HEK293T (cell line): ENCODE measurements around the gene NOS3.
A peak's percentile ranks its signal among the peaks of the same experiment; 100 is the strongest.
"Not testable (repeated sequence)": the region's sequence is repeated elsewhere in the genome, so short reads cannot be mapped to it uniquely, and the experiment has no call there.

Experiments
- CTCF ChIA-PET: fragments of 350-600 bp; formaldehyde crosslinking; extraction: SDS; loops from one replicate; lab custom pipeline; 2021; ENCODE audit warnings: antibody characterized with exemption, inconsistent platforms; lab: Yijun Ruan, JAX
- POLR2A ChIA-PET: fragments of 350-600 bp; formaldehyde crosslinking; extraction: SDS; loops from one replicate; lab custom pipeline; 2020; ENCODE audit warnings: antibody characterized with exemption, inconsistent platforms; lab: Yijun Ruan, JAX
- DNase-seq: peaks from one replicate; pipeline ENCODE4 v3.0.0; 2012; ENCODE audit warnings: mixed read lengths; ENCODE audit errors: extremely low spot score
- ARNT ChIP-seq: fragments of 450-650 bp; IDR thresholded peaks from 2 replicates; pipeline ENCODE4 v1.6.1; 2017; ENCODE audit warnings: mild to moderate bottlenecking
- BHLHE40 ChIP-seq: fragments of 450-650 bp; IDR thresholded peaks from 2 replicates; pipeline ENCODE4 v1.6.1; 2016; ENCODE audit warnings: mild to moderate bottlenecking, moderate library complexity, borderline replicate concordance
- CTBP1 ChIP-seq: fragments of 450-650 bp; IDR thresholded peaks from 2 replicates; pipeline ENCODE4 v1.6.1; 2016; ENCODE audit warnings: borderline replicate concordance
- ELF4 ChIP-seq: fragments of 450-650 bp; IDR thresholded peaks from 2 replicates; pipeline ENCODE4 v1.6.1; 2017; ENCODE audit warnings: antibody characterized with exemption
- FOXA1 ChIP-seq: fragments of 450-650 bp; IDR thresholded peaks from 2 replicates; pipeline ENCODE4 v1.6.1; 2016; ENCODE audit warnings: mild to moderate bottlenecking
- FOXK2 ChIP-seq: fragments of 450-650 bp; IDR thresholded peaks from 2 replicates; pipeline ENCODE4 v1.6.1; 2016; ENCODE audit warnings: mild to moderate bottlenecking
- FOXM1 ChIP-seq: fragments of 450-650 bp; IDR thresholded peaks from 2 replicates; pipeline ENCODE4 v1.6.1; 2017; ENCODE audit warnings: mild to moderate bottlenecking, borderline replicate concordance
- HDGF ChIP-seq: fragments of 450-650 bp; IDR thresholded peaks from 2 replicates; pipeline ENCODE4 v1.6.1; 2017; ENCODE audit warnings: antibody characterized with exemption, borderline replicate concordance
- L3MBTL2 ChIP-seq: fragments of 450-650 bp; conservative IDR thresholded peaks from 2 replicates; pipeline ENCODE4 v1.6.1; 2016; ENCODE audit warnings: mild to moderate bottlenecking
- LEF1 ChIP-seq: fragments of 450-650 bp; IDR thresholded peaks from 2 replicates; pipeline ENCODE4 v1.6.1; 2017; ENCODE audit warnings: mild to moderate bottlenecking, borderline replicate concordance
- NFRKB ChIP-seq: fragments of 450-650 bp; IDR thresholded peaks from 2 replicates; pipeline ENCODE4 v1.6.1; 2016; ENCODE audit warnings: mild to moderate bottlenecking, moderate library complexity
- PKNOX1 ChIP-seq: fragments of 450-650 bp; IDR thresholded peaks from 2 replicates; pipeline ENCODE4 v1.6.1; 2016
- SP1 ChIP-seq: fragments of 450-650 bp; IDR thresholded peaks from 2 replicates; pipeline ENCODE4 v1.6.1; 2017
- SUZ12 ChIP-seq: fragments of 450-650 bp; IDR thresholded peaks from 2 replicates; pipeline ENCODE4 v1.6.1; 2016; ENCODE audit warnings: mild to moderate bottlenecking
- TARDBP ChIP-seq: fragments of 450-650 bp; IDR thresholded peaks from 2 replicates; pipeline ENCODE4 v1.6.1; 2016
- ZNF384 ChIP-seq: fragments of 450-650 bp; IDR thresholded peaks from 2 replicates; pipeline ENCODE4 v1.6.1; 2016

Gene NOS3

GRCh38 chr7:151010307-151011096 lies 19.7 kb downstream of the NOS3 start:
- POLR2A ChIA-PET: interaction anchor here (0.6 to 2.0 kb wide), 4 partner anchors 9 to 1864 kb away, joined by 3 to 10 read pairs (median 3); partner anchors contain the start of genes ABCB8 and FASTK
- CTCF ChIA-PET: interaction anchor here (0.6 to 6.7 kb wide), 9 partner anchors 8 to 162 kb away, joined by 3 to 40 read pairs (median 4); no protein-coding TSS in a partner anchor
- TF ChIP-seq HDGF (no peak), LEF1 (no peak), CTBP1 (no peak), BHLHE40 (no peak), FOXA1 (no peak)
- no peak for DNase-seq

GRCh38 chr7:151011097-151011409 lies 20.2 kb downstream of the NOS3 start:
- CTCF ChIA-PET: interaction anchor here (0.5 to 6.7 kb wide), 10 partner anchors 7 to 161 kb away, joined by 3 to 40 read pairs (median 4); no protein-coding TSS in a partner anchor
- POLR2A ChIA-PET: no interaction called here
- TF ChIP-seq FOXK2 (no peak), ELF4 (no peak), PKNOX1 (no peak), TARDBP (no peak), FOXM1 (no peak), ARNT (no peak), BHLHE40 (no peak), NFRKB (no peak), SUZ12 (no peak), HDGF (no peak), SP1 (no peak), L3MBTL2 (no peak), FOXA1 (no peak), CTBP1 (no peak), LEF1 (no peak), ZNF384 (no peak)
- DNase-seq: no peak

- ChIA-PET CTCF (interaction anchor here (0.5 to 2.0 kb wide), 8 partner anchors 8 to 113 kb away, joined by 3 to 5 read pairs (median 3); no protein-coding TSS in a partner anchor), POLR2A (interaction anchor here (1.9 kb wide), 1 partner anchor 17 kb away, joined by 9 read pairs; the partner anchor contains the start of gene ABCB8)
These were observed 20.8 kb downstream of the NOS3 start for GRCh38 chr7:151011616-151012015.

GRCh38 chr7:151012031-151012692 lies 21.3 kb downstream of the NOS3 start:
- TF ChIP-seq ZNF384 (no peak), BHLHE40 (no peak), ELF4 (no peak), FOXK2 (no peak), FOXM1 (no peak), SUZ12 (no peak), L3MBTL2 (no peak), NFRKB (no peak), ARNT (no peak), LEF1 (no peak), TARDBP (no peak), PKNOX1 (no peak), CTBP1 (no peak), HDGF (no peak), FOXA1 (no peak), SP1 (no peak)
- ChIA-PET POLR2A (interaction anchor here (1.9 kb wide), 1 partner anchor 16 kb away, joined by 9 read pairs; the partner anchor contains the start of gene ABCB8), CTCF (interaction anchor here (0.7 to 1.3 kb wide), 5 partner anchors 8 to 114 kb away, joined by 3 to 9 read pairs (median 4); no protein-coding TSS in a partner anchor)
- no peak for DNase-seq

More at GRCh38 chr7:151011616-151012015, 20.8 kb downstream of the NOS3 start:
- not testable (repeated sequence) for DNase-seq

- ChIA-PET CTCF (interaction anchor here (0.7 to 1.3 kb wide), 4 partner anchors 9 to 115 kb away, joined by 3 to 9 read pairs (median 4); no protein-coding TSS in a partner anchor), POLR2A (interaction anchor here (1.9 kb wide), 1 partner anchor 15 kb away, joined by 9 read pairs; the partner anchor contains the start of gene ABCB8)
- DNase-seq: peak; percentile 85
- TF ChIP-seq FOXA1: no peak
- TF ChIP-seq L3MBTL2: no peak
- TF ChIP-seq FOXK2: no peak
- no peak for TF ChIP-seq FOXM1
- TF ChIP-seq NFRKB: no peak
- TF ChIP-seq ZNF384: no peak
- no peak for TF ChIP-seq HDGF
- TF ChIP-seq LEF1: no peak
- no peak for TF ChIP-seq ARNT
- no peak for TF ChIP-seq ELF4
- no peak for TF ChIP-seq CTBP1
- TF ChIP-seq BHLHE40: no peak
- TF ChIP-seq PKNOX1: no peak
- no peak for TF ChIP-seq TARDBP
- TF ChIP-seq SUZ12: no peak
These were observed 22.1 kb downstream of the NOS3 start for GRCh38 chr7:151012911-151013347.
